Measurements from ENCODE around the gene RAB7B.

DNA sequence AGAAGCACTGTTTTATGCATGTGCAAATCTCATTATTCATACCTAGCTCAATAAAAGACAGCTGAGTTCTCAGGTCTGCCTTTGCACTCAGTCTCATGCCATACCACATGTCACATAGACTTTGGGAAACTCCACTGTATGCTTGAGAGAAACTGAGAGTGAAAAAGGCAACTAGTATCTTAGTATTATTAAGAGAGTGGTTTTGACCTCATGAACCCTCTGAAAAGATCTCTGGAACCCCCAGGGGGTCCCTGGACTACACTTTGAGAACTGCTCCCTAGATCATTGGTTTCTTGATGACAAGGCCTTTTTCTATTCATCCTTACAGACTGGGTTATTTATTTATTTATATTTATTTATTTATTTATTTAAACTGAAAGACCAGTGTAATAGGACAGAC, 46.1 kb upstream of the RAB7B start:
- TF ChIP-seq, protein P1, sequence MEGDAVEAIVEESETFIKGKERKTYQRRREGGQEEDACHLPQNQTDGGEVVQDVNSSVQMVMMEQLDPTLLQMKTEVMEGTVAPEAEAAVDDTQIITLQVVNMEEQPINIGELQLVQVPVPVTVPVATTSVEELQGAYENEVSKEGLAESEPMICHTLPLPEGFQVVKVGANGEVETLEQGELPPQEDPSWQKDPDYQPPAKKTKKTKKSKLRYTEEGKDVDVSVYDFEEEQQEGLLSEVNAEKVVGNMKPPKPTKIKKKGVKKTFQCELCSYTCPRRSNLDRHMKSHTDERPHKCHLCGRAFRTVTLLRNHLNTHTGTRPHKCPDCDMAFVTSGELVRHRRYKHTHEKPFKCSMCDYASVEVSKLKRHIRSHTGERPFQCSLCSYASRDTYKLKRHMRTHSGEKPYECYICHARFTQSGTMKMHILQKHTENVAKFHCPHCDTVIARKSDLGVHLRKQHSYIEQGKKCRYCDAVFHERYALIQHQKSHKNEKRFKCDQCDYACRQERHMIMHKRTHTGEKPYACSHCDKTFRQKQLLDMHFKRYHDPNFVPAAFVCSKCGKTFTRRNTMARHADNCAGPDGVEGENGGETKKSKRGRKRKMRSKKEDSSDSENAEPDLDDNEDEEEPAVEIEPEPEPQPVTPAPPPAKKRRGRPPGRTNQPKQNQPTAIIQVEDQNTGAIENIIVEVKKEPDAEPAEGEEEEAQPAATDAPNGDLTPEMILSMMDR (conservative IDR thresholded peaks at IDR 0.05 in 1 of 2, IDR thresholded peaks at IDR 0.05 in 1 of 2; ENCODE audit: extremely low read depth in 1 of 2, insufficient read depth in 1 of 2, low read depth in 1 of 2, low read length in 2 of 2), result no peak
- TF ChIP-seq EZH2 (IDR thresholded peaks at IDR 0.05; ENCODE audit: borderline replicate concordance, low read length), result no peak
